ENCODE data around the gene ZNF678. TPM values are rescaled to one million over a fixed set of nuclear protein-coding genes. Genes with fewer than 3 reads are reported as not detected.
"Not testable (repeated sequence)": the region's sequence is repeated elsewhere in the genome, so short reads cannot be mapped to it uniquely, and the experiment has no call there.

ZNF678 gene
- polyA plus RNA-seq, 1 of the 3 experiments (the other 2 are of a cell fraction), result 1.3 TPM

DNA sequence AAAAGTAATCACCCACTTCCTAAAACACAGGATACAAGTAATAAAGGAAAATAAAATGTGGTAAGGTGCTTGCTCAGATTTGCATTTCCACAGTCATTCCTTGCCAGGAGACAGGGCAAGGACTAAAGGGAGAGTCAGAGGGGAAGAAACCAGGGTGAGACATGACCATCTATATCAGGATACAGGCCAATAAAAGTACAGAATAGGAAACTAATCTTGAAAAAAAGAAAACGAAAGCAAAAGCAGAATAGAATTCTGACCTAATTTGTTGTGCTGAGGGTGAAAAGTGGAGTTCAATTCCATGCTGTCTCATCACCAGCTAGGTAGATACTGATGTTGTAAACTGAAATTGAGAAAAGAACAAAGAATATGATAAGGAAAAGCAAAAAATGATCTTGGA, 144.5 kb downstream of the ZNF678 start:
- Histone ChIP-seq H3K36me3 (replicated peaks in 1 of 2; ENCODE audit: control insufficient read depth in 1 of 2, insufficient read depth in 2 of 2, low read length in 1 of 2) (no peaks in the 10 kb centered on the region), H3K27ac (ENCODE audit: low read depth in 2 of 2, low read length in 1 of 2) (no peak overlapping the region), H3K4me1 (ENCODE audit: control insufficient read depth in 1 of 2, insufficient read depth in 2 of 2, low read depth in 1 of 2, low read length in 1 of 2) (no peaks in the 10 kb centered on the region), H3K9me3 (no peaks in the 10 kb centered on the region), H3K4me3 (ENCODE audit: low read depth in 2 of 2, low read length in 1 of 2) (no peak overlapping the region), H3F3A (replicated peaks; ENCODE audit: insufficient read depth) (no peaks in the 10 kb centered on the region), H3K9me2 (no peaks in the 10 kb centered on the region), H3K79me2 (ENCODE audit: insufficient read depth) (no peaks in the 10 kb centered on the region), H3K9ac (no peak overlapping the region), H3K4me2 (no peak overlapping the region), H2AFZ (ENCODE audit: low read depth) (no peak overlapping the region), H4K20me1 (ENCODE audit: insufficient read depth) (no peaks in the 10 kb centered on the region), H3K27me3 (ENCODE audit: insufficient read depth) (no peaks in the 10 kb centered on the region)
- CTCF ChIA-PET, result no interaction called here
- no peak for DNase-seq
- POLR2A ChIA-PET, result no interaction called here
- WGBS (ENCODE audit: low lambda C conversion rate), result 0% methylated on average over 1 of the region's 1 CpG
- TF ChIP-seq FOXJ3 (CRISPR knock-in tag; IDR thresholded peaks at IDR 0.05) (no peak), SMC3 (IDR thresholded peaks at IDR 0.05; ENCODE audit: low read depth, low read length) (no peak), SIN3A (IDR thresholded peaks at IDR 0.05; ENCODE audit: borderline replicate concordance, low read depth, low read length) (no peak), EZH2phosphoT487 (IDR thresholded peaks at IDR 0.05; ENCODE audit: borderline replicate concordance, low read depth) (no peak)
- TF ChIP-seq, protein P1, sequence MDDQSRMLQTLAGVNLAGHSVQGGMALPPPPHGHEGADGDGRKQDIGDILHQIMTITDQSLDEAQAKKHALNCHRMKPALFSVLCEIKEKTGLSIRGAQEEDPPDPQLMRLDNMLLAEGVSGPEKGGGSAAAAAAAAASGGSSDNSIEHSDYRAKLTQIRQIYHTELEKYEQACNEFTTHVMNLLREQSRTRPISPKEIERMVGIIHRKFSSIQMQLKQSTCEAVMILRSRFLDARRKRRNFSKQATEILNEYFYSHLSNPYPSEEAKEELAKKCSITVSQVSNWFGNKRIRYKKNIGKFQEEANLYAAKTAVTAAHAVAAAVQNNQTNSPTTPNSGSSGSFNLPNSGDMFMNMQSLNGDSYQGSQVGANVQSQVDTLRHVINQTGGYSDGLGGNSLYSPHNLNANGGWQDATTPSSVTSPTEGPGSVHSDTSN (IDR thresholded peaks at IDR 0.05), result no peak
- TF ChIP-seq, protein P2, sequence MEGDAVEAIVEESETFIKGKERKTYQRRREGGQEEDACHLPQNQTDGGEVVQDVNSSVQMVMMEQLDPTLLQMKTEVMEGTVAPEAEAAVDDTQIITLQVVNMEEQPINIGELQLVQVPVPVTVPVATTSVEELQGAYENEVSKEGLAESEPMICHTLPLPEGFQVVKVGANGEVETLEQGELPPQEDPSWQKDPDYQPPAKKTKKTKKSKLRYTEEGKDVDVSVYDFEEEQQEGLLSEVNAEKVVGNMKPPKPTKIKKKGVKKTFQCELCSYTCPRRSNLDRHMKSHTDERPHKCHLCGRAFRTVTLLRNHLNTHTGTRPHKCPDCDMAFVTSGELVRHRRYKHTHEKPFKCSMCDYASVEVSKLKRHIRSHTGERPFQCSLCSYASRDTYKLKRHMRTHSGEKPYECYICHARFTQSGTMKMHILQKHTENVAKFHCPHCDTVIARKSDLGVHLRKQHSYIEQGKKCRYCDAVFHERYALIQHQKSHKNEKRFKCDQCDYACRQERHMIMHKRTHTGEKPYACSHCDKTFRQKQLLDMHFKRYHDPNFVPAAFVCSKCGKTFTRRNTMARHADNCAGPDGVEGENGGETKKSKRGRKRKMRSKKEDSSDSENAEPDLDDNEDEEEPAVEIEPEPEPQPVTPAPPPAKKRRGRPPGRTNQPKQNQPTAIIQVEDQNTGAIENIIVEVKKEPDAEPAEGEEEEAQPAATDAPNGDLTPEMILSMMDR (IDR thresholded peaks at IDR 0.05), result no peak

DNA sequence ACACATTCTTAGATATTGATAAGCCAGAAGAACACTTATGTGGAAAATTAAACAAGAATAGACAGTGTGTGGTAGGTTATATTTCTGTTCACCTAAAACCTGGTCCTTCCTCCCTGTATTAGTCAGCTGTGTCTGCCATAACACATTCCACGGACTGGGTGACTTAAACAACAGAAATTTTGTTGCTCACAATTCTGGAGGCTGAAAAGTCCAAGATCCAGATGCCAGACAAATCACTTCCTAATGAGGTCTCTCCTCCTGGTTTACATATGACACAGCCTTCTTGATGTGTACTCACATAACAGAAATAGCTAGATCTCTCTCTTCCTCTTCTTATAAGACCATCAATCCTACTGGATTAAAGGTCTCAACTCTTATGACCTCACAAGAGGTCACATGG, 146.1 kb downstream of the ZNF678 start:
- DNase-seq, result no peak
- no peak overlapping the region for H2AFZ ChIP-seq (ENCODE audit: low read depth)
- ChIA-PET POLR2A (no interaction called here), CTCF (interaction anchor here (0.6 kb wide), 1 partner anchor 456 kb away, joined by 3 read pairs; the partner anchor contains the start of gene IBA57)
- H3K4me2 ChIP-seq, result no peak overlapping the region
- no peaks in the 10 kb centered on the region for H3F3A ChIP-seq (replicated peaks; ENCODE audit: insufficient read depth)
- no peak overlapping the region for H3K27ac ChIP-seq (ENCODE audit: low read depth in 2 of 2, low read length in 1 of 2)
- no peak overlapping the region for H3K4me3 ChIP-seq (ENCODE audit: low read depth in 2 of 2, low read length in 1 of 2)
- TF ChIP-seq YY1 (IDR thresholded peaks at IDR 0.05; ENCODE audit: low read depth), result no peak
- TF ChIP-seq, protein P1 (IDR thresholded peaks at IDR 0.05), result no peak
- TF ChIP-seq, protein P2 (IDR thresholded peaks at IDR 0.05), result no peak
- TF ChIP-seq, protein P3, sequence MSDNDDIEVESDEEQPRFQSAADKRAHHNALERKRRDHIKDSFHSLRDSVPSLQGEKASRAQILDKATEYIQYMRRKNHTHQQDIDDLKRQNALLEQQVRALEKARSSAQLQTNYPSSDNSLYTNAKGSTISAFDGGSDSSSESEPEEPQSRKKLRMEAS (IDR thresholded peaks at IDR 0.05; ENCODE audit: low read depth), result no peak
- TF ChIP-seq GABPA (IDR thresholded peaks at IDR 0.05; ENCODE audit: low read depth), result no peak
- no peak for TF ChIP-seq RXRA (IDR thresholded peaks at IDR 0.05; ENCODE audit: borderline replicate concordance, low read depth)
- no peak for TF ChIP-seq FOSL2 (IDR thresholded peaks at IDR 0.05; ENCODE audit: borderline replicate concordance, low read depth)
- TF ChIP-seq, protein P4, sequence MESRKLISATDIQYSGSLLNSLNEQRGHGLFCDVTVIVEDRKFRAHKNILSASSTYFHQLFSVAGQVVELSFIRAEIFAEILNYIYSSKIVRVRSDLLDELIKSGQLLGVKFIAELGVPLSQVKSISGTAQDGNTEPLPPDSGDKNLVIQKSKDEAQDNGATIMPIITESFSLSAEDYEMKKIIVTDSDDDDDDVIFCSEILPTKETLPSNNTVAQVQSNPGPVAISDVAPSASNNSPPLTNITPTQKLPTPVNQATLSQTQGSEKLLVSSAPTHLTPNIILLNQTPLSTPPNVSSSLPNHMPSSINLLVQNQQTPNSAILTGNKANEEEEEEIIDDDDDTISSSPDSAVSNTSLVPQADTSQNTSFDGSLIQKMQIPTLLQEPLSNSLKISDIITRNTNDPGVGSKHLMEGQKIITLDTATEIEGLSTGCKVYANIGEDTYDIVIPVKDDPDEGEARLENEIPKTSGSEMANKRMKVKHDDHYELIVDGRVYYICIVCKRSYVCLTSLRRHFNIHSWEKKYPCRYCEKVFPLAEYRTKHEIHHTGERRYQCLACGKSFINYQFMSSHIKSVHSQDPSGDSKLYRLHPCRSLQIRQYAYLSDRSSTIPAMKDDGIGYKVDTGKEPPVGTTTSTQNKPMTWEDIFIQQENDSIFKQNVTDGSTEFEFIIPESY (IDR thresholded peaks at IDR 0.05; ENCODE audit: borderline replicate concordance, low read depth), result no peak
- H3K9me3 ChIP-seq, result no peaks in the 10 kb centered on the region
- H4K20me1 ChIP-seq (ENCODE audit: insufficient read depth), result no peaks in the 10 kb centered on the region
- H3K9ac ChIP-seq, result no peak overlapping the region
- WGBS (ENCODE audit: low lambda C conversion rate), result 0% methylated on average over 1 of the region's 1 CpG
- H3K79me2 ChIP-seq (ENCODE audit: insufficient read depth), result no peaks in the 10 kb centered on the region
- no peaks in the 10 kb centered on the region for H3K4me1 ChIP-seq (ENCODE audit: control insufficient read depth in 1 of 2, insufficient read depth in 2 of 2, low read depth in 1 of 2, low read length in 1 of 2)
- no peaks in the 10 kb centered on the region for H3K27me3 ChIP-seq (ENCODE audit: insufficient read depth)
- H3K36me3 ChIP-seq (replicated peaks in 1 of 2; ENCODE audit: control insufficient read depth in 1 of 2, insufficient read depth in 2 of 2, low read length in 1 of 2), result no peaks in the 10 kb centered on the region
- no peaks in the 10 kb centered on the region for H3K9me2 ChIP-seq

- 67% methylated on average over 4 of the region's 24 CpGs for WGBS (ENCODE audit: low lambda C conversion rate)
- H3K27me3 ChIP-seq (ENCODE audit: insufficient read depth); H3K4me1 ChIP-seq (ENCODE audit: control insufficient read depth in 1 of 2, insufficient read depth in 2 of 2, low read depth in 1 of 2, low read length in 1 of 2); H3K9me3 ChIP-seq; POLR2A ChIA-PET; H3K36me3 ChIP-seq (replicated peaks in 1 of 2; ENCODE audit: control insufficient read depth in 1 of 2, insufficient read depth in 2 of 2, low read length in 1 of 2); H3K9me2 ChIP-seq; H4K20me1 ChIP-seq (ENCODE audit: insufficient read depth); H2AFZ ChIP-seq (ENCODE audit: low read depth); H3K9ac ChIP-seq; H3K4me3 ChIP-seq (ENCODE audit: low read depth in 2 of 2, low read length in 1 of 2); H3K27ac ChIP-seq (ENCODE audit: low read depth in 2 of 2, low read length in 1 of 2); H3F3A ChIP-seq (replicated peaks; ENCODE audit: insufficient read depth); CTCF ChIA-PET; H3K4me2 ChIP-seq; DNase-seq; H3K79me2 ChIP-seq (ENCODE audit: insufficient read depth): not testable (repeated sequence)
Observed at GRCh38 chr1:227710474-227710873, 147.1 kb downstream of the ZNF678 start.

Measured in SK-N-SH (cell line).